Transverse colon (tissue), 4 donors: ENCODE measurements around the gene GFRA1.
"Not testable (repeated sequence)": the region's sequence is repeated elsewhere in the genome, so short reads cannot be mapped to it uniquely, and the experiment has no call there.

Experiments used
- POLR2A ChIP-seq: fragments of 450-650 bp; IDR thresholded peaks from one replicate; pipeline ENCODE4 v1.6.1; 2016; ENCODE audit warnings: antibody characterized with exemption, mild to moderate bottlenecking, moderate library complexity
- POLR2AphosphoS5 ChIP-seq, 3 donors: sonication (generic); formaldehyde crosslinking; IDR thresholded peaks; one replicate each; pipeline ENCODE4 v1.6.1; 2016; ENCODE audit warnings: antibody characterized with exemption in 3 of 3
- TF ChIP-seq, protein P1 (sequence below), 5 experiments: fragments of 200-600 bp in 3 of 5; fragments of 450-650 bp in 2 of 5; sonication (generic) in 3 of 5; IDR thresholded peaks; 1 replicate in 2 of 5; 2 replicates in 3 of 5; pipeline ENCODE4 v1.5.1; 2016 to 2017; ENCODE audit warnings: antibody characterized with exemption in 5 of 5, inconsistent platforms in 3 of 5, mild to moderate bottlenecking in 2 of 5, moderate library complexity in 1 of 5

DNA sequence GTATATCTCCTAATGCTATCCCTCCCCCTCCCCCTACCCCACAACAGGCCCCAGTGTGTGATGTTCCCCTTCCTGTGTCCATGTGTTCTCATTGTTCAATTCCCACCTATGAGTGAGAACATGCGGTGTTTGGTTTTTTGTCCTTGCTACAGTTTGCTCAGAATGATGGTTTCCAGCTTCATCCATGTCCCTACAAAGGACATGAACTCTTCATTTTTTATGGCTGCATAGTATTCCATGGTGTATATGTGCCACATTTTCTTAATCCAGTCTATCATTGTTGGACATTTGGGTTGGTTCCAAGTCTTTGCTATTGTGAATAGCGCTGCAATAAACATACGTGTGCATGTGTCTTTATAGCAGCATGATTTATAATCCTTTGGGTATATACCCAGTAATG is 220.5 kb downstream of the GFRA1 start:
- TF ChIP-seq, protein P1, sequence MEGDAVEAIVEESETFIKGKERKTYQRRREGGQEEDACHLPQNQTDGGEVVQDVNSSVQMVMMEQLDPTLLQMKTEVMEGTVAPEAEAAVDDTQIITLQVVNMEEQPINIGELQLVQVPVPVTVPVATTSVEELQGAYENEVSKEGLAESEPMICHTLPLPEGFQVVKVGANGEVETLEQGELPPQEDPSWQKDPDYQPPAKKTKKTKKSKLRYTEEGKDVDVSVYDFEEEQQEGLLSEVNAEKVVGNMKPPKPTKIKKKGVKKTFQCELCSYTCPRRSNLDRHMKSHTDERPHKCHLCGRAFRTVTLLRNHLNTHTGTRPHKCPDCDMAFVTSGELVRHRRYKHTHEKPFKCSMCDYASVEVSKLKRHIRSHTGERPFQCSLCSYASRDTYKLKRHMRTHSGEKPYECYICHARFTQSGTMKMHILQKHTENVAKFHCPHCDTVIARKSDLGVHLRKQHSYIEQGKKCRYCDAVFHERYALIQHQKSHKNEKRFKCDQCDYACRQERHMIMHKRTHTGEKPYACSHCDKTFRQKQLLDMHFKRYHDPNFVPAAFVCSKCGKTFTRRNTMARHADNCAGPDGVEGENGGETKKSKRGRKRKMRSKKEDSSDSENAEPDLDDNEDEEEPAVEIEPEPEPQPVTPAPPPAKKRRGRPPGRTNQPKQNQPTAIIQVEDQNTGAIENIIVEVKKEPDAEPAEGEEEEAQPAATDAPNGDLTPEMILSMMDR (IDR thresholded peaks at IDR 0.05) = not testable (repeated sequence)
- not testable (repeated sequence) for TF ChIP-seq POLR2A; POLR2AphosphoS5 (IDR thresholded peaks at IDR 0.05)
